A549 treated with CORT108297 at 1 μM for 4 hours (cell line): ENCODE measurements around the gene ERICH4. TPM values are rescaled to one million over a fixed set of nuclear protein-coding genes. Genes with fewer than 3 reads are reported as not detected.

Experiments used
- total RNA-seq: library from RNA; stranded (reverse); fragments of 200-300 nt; extraction: Qiagen RNA extraction; gene quantifications from 5 replicates; pipeline ENCODE4 v1.2.3, GENCODE V29; 2022

ERICH4 gene
- total RNA-seq: 0.09 TPM in 1 of 5 replicates, not detected in the others

DNA sequence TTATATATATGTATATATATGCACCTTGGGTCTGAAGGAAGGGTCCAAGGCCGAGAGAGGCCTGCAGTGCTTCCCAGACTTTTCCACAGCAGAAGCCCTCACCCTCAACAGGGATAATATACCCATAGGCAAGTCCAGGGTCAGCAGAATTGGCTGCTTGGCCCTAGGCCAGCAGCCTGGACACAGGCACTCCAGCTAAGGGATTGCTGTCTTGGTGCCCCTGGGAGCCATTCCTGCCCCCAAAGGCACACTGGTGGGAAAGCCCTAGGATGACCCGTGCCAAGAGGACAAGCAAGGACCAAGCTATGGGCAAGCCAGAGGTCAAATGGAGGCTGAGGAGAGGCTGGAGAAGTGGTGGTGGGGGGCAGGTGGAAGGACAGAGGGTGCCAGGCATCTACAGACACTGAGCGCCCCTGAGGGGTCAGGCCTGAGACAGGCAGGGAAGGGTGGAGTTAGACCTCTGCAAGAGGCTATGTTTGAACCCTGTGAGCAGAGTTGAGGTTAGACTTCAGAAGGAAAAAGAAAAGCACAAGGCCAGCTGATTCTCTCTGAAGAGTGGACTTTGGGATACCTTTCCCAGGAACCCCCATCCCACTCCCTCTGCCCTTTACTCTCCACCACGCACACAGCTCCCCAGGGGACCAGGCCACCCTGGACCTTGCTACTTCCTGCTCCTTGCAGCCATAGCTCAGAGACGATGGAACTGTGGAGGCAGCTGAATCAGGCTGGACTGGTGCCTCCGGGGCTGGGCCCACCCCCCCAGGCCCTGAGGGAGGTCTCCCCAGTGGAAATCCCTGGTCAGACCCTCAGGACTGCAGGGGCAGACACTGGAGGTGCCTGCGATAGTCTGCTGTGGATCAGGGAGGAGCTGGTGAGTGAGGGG, at the start of gene ERICH4:
ERICH4 (plus strand) TSS at position 684 of the 883 bp plus-strand sequence; CDS start at position 698, 14 bp downstream.

DNA sequence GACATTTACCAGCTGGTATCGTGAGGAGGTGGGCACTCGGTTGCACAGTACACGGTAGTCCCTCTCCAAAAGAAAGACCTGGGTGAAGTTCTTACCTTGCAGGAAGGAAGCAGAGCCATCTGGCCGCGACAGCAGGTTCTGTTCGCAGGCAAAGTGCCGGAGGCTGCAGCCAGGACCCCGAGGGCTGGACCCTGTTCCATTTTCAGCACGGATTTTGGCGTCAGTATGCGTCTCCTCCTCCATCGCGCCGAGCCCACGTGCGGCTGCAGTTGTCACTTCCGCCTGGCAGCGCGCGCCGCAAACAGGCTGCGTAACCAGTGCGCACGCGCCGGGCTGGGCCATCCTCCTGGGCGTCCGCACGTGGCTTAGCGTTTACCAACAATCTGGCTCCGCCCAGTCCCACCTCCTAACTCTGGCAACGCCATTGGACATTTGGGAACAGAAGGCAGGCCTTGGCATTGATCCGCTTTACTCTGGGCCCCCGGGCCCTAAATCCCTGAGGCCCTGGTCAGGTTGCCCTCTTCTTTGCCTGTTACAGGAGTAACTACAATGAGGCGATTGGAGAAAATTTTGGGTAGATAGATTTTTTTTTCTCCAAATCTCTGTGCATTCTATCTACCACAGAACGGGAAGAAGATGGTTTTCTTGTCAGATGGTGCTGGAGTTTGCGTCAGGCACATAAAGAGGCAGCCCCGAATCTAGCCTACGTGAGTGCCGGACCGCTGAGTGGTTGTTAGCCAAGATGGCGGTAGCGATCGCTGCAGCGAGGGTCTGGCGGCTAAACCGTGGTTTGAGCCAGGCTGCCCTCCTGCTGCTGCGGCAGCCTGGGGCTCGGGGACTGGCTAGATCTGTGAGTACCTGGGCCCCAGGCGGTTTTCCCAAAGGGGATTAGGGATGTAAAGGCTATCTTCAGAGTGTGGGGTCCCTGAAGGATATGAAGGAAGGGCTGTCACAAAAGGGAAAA, 45.6 kb upstream of the ERICH4 start, which contains the start of the genes BCKDHA and EXOSC5:
BCKDHA (plus strand) TSS at position 733 of the 964 bp plus-strand sequence; CDS start at position 743, 10 bp downstream.
EXOSC5 (minus strand) TSS at position 274 of the 964 bp plus-strand sequence; CDS start at position 243, 31 bp downstream.

GRCh38 chr19:41426952-41427646, 15.9 kb upstream of the ERICH4 start, which contains the start of gene B3GNT8:
TSS of gene B3GNT8 (minus strand) at chr19:41427374. CDS start at chr19:41426778, 596 bp downstream.

GRCh38 chr19:41439441-41440222, 3.3 kb upstream of the ERICH4 start, which contains the start of gene DMAC2:
TSS of gene DMAC2 (minus strand) at chr19:41439912. CDS start at chr19:41439899, 13 bp downstream.

Other genes with a start within 250 kb of the ERICH4 start
- 21.2 to 28.5 TPM (median 26.9 TPM) in 5 replicates for gene CYP2S1, start 249.9 kb upstream of the ERICH4 start, total RNA-seq
- gene AXL, start 223.9 kb upstream of the ERICH4 start, total RNA-seq: 127 to 146 TPM (median 136 TPM) in 5 replicates
- 284 to 314 TPM (median 312 TPM) in 5 replicates for gene HNRNPUL1, start 178.8 kb upstream of the ERICH4 start, total RNA-seq
- 34.0 to 47.5 TPM (median 42.6 TPM) in 5 replicates for gene CCDC97, start 133.0 kb upstream of the ERICH4 start, total RNA-seq
- gene TGFB1, start 89.2 kb upstream of the ERICH4 start, total RNA-seq: 126 to 159 TPM (median 154 TPM) in 5 replicates
- 25.1 to 33.2 TPM (median 32.2 TPM) in 5 replicates for gene B9D2, start 79.0 kb upstream of the ERICH4 start, total RNA-seq
- 3.2 to 4.6 TPM (median 4.2 TPM) in 5 replicates for gene TMEM91, start 66.6 kb upstream of the ERICH4 start, total RNA-seq
- gene EXOSC5, start 45.8 kb upstream of the ERICH4 start, total RNA-seq: 75.7 to 110 TPM (median 102 TPM) in 5 replicates
- gene BCKDHA, start 45.3 kb upstream of the ERICH4 start, total RNA-seq: 38.6 to 50.6 TPM (median 45.6 TPM) in 5 replicates
- gene B3GNT8, start 15.8 kb upstream of the ERICH4 start, total RNA-seq: 0.05 to 0.21 TPM (median 0.10 TPM) in 4 of 5 replicates, not detected in the other
- 104 to 118 TPM (median 106 TPM) in 5 replicates for gene DMAC2, start 3.2 kb upstream of the ERICH4 start, total RNA-seq
- not detected in 5 replicates for gene CEACAM21, start 133.0 kb downstream of the ERICH4 start, total RNA-seq
- gene CEACAM4, start 183.9 kb downstream of the ERICH4 start, total RNA-seq: not detected in 5 replicates
- gene CEACAM7, start 245.1 kb downstream of the ERICH4 start, total RNA-seq: 0.10 to 0.22 TPM (median 0.12 TPM) in 3 of 5 replicates, not detected in the others